ENCODE data around the gene LRP10. TPM values are rescaled to one million over a fixed set of nuclear protein-coding genes. Genes with fewer than 3 reads are reported as not detected.
"Not testable (repeated sequence)": the region's sequence is repeated elsewhere in the genome, so short reads cannot be mapped to it uniquely, and the experiment has no call there.

The LRP10 gene
- total RNA-seq: 171 and 182 TPM in 2 replicates
- long read RNA-seq, full-length matches to known transcripts: 3 of 22 reads
- long read RNA-seq, partial matches to known transcripts: 8 of 22 reads
- long read RNA-seq, other reads (novel, unspliced or antisense): 11 of 22 reads

GRCh38 chr14:22871224-22872032, at the start of gene LRP10:
Gene LRP10, plus strand, starts transcription at chr14:22871740. Its CDS starts 564 bp downstream, at chr14:22872304.
- peaks cover 11% of the 10 kb centered on the region for H3K36me3 Mint-ChIP-seq (ENCODE audit: unreplicated experiment)
- H3K27ac Mint-ChIP-seq (ENCODE audit: unreplicated experiment): peak within 1 kb of the TSS; percentile 98
- H3K4me3 Mint-ChIP-seq (ENCODE audit: unreplicated experiment): peak within 1 kb of the TSS; percentile 82
- peak; percentile 93 for DNase-seq (ENCODE audit: extremely low spot score, unreplicated experiment)
- H3K4me1 Mint-ChIP-seq (ENCODE audit: unreplicated experiment): peaks cover 17% of the 10 kb centered on the region
- no peaks in the 10 kb centered on the region for H3K27me3 Mint-ChIP-seq (ENCODE audit: unreplicated experiment)
- no peak for TF ChIP-seq CTCF (IDR thresholded peaks at IDR 0.05)
- no peaks in the 10 kb centered on the region for H3K9me3 Mint-ChIP-seq (ENCODE audit: unreplicated experiment)

- H3K27me3 Mint-ChIP-seq (ENCODE audit: unreplicated experiment): no peaks in the 10 kb centered on the region
- no peaks in the 10 kb centered on the region for H3K36me3 Mint-ChIP-seq (ENCODE audit: unreplicated experiment)
- no peak for TF ChIP-seq CTCF (IDR thresholded peaks at IDR 0.05)
- H3K27ac Mint-ChIP-seq (ENCODE audit: unreplicated experiment): peak overlapping the region; percentile 79
- no peaks in the 10 kb centered on the region for H3K9me3 Mint-ChIP-seq (ENCODE audit: unreplicated experiment)
- no peak for DNase-seq (ENCODE audit: extremely low spot score, unreplicated experiment)
- peaks cover 44% of the 10 kb centered on the region for H3K4me1 Mint-ChIP-seq (ENCODE audit: unreplicated experiment)
- H3K4me3 Mint-ChIP-seq (ENCODE audit: unreplicated experiment): no peak overlapping the region
Measured at GRCh38 chr14:22822016-22822570, 49.4 kb upstream of the LRP10 start.

- DNase-seq (ENCODE audit: extremely low spot score, unreplicated experiment): peak; percentile 93
- H3K27ac Mint-ChIP-seq (ENCODE audit: unreplicated experiment): peak overlapping the region; percentile 70
- no peaks in the 10 kb centered on the region for H3K27me3 Mint-ChIP-seq (ENCODE audit: unreplicated experiment)
- TF ChIP-seq CTCF (IDR thresholded peaks at IDR 0.05): peak; percentile 92
- no peaks in the 10 kb centered on the region for H3K36me3 Mint-ChIP-seq (ENCODE audit: unreplicated experiment)
- peak overlapping the region; percentile 56 for H3K4me3 Mint-ChIP-seq (ENCODE audit: unreplicated experiment)
- H3K9me3 Mint-ChIP-seq (ENCODE audit: unreplicated experiment): no peaks in the 10 kb centered on the region
- peaks cover 44% of the 10 kb centered on the region for H3K4me1 Mint-ChIP-seq (ENCODE audit: unreplicated experiment)
Measured at GRCh38 chr14:22822571-22823098, 48.9 kb upstream of the LRP10 start.

- Mint-ChIP-seq H3K9me3 (ENCODE audit: unreplicated experiment) (no peaks in the 10 kb centered on the region), H3K4me3 (ENCODE audit: unreplicated experiment) (no peak overlapping the region), H3K27me3 (ENCODE audit: unreplicated experiment) (no peaks in the 10 kb centered on the region), H3K36me3 (ENCODE audit: unreplicated experiment) (no peaks in the 10 kb centered on the region), H3K27ac (ENCODE audit: unreplicated experiment) (peak overlapping the region; percentile 18), H3K4me1 (ENCODE audit: unreplicated experiment) (peaks cover 36% of the 10 kb centered on the region)
- TF ChIP-seq CTCF (IDR thresholded peaks at IDR 0.05): no peak
- DNase-seq (ENCODE audit: extremely low spot score, unreplicated experiment): no peak
Measured at GRCh38 chr14:22824711-22825359, 46.7 kb upstream of the LRP10 start.

GRCh38 chr14:22829076-22829660, 42.4 kb upstream of the LRP10 start:
- Mint-ChIP-seq H3K27ac (ENCODE audit: unreplicated experiment) (peak overlapping the region; percentile 92), H3K4me1 (ENCODE audit: unreplicated experiment) (peaks cover 27% of the 10 kb centered on the region)
- H3K27me3 Mint-ChIP-seq (ENCODE audit: unreplicated experiment): not testable (repeated sequence)

More at GRCh38 chr14:22829076-22829660, 42.4 kb upstream of the LRP10 start:
- H3K36me3 Mint-ChIP-seq (ENCODE audit: unreplicated experiment); DNase-seq (ENCODE audit: extremely low spot score, unreplicated experiment); H3K9me3 Mint-ChIP-seq (ENCODE audit: unreplicated experiment): not testable (repeated sequence)
- H3K4me3 Mint-ChIP-seq (ENCODE audit: unreplicated experiment): peak overlapping the region; percentile 97
